SU-DHL-6 (cell line): Measurements from ENCODE around the gene FAM171A1.

Source experiments
- H2AFZ ChIP-seq: fragments of 200-600 bp; sonication (generic); 2 replicates; pipeline ENCODE4 v1.6.1; 2014; ENCODE audit warnings: low read depth, mild to moderate bottlenecking, moderate library complexity, mixed read lengths, antibody characterized with exemption, low read length; ENCODE audit not compliant: severe bottlenecking
- H3F3A ChIP-seq: fragments of 200-600 bp; shearing (Covaris generic); 2 replicates; pipeline ENCODE4 v1.6.0; 2016; ENCODE audit warnings: antibody characterized with exemption, mild to moderate bottlenecking; ENCODE audit not compliant: insufficient read depth
- H3K27ac ChIP-seq: fragments of 200-600 bp; sonication (generic); 2 replicates; pipeline ENCODE4 v1.5.1; 2016; ENCODE audit warnings: low read depth, mild to moderate bottlenecking, low read length, moderate library complexity, mixed read lengths
- H3K27me3 ChIP-seq: fragments of 200-600 bp; sonication (generic), shearing (Covaris generic); 2 replicates; pipeline ENCODE4 v1.6.0; 2014; ENCODE audit warnings: mild to moderate bottlenecking, low read length
- H3K36me3 ChIP-seq: fragments of 200-600 bp; sonication (generic); 2 replicates; pipeline ENCODE4 v1.6.1; 2014; ENCODE audit warnings: mild to moderate bottlenecking, low read length, mixed read lengths
- H3K4me2 ChIP-seq: fragments of 300-600, 200-600 bp; shearing (Covaris generic), sonication (generic); 2 replicates; pipeline ENCODE4 v1.6.0; 2014; ENCODE audit warnings: low read length, low read depth, mild to moderate bottlenecking; ENCODE audit not compliant: poor library complexity, severe bottlenecking
- H3K4me3 ChIP-seq: fragments of 200-600 bp; sonication (generic); 2 replicates; pipeline ENCODE4 v1.5.1; 2014; ENCODE audit warnings: antibody characterized with exemption, low read length, mild to moderate bottlenecking, mixed read lengths; ENCODE audit not compliant: insufficient read depth, poor library complexity, severe bottlenecking
- H3K79me2 ChIP-seq: fragments of 200-600 bp; sonication (generic); 2 replicates; pipeline ENCODE4 v1.6.1; 2014; ENCODE audit warnings: mild to moderate bottlenecking, low read length, moderate library complexity; ENCODE audit not compliant: insufficient read depth
- H3K9ac ChIP-seq: fragments of 200-600 bp; sonication (generic); 2 replicates; pipeline ENCODE4 v1.7.0; 2014; ENCODE audit warnings: mild to moderate bottlenecking, low read length
- H3K9me2 ChIP-seq: fragments of 200-600 bp; sonication (generic); replicated peaks from 2 replicates; pipeline ENCODE4 v1.6.1; 2014; ENCODE audit warnings: low read length; ENCODE audit not compliant: insufficient read depth
- H3K9me3 ChIP-seq: fragments of 200-600 bp; sonication (generic); 2 replicates; pipeline ENCODE4 v1.6.1; 2014; ENCODE audit warnings: low read length, mixed read lengths; ENCODE audit not compliant: insufficient read depth
- H4K20me1 ChIP-seq: fragments of 200-600 bp; sonication (generic); 2 replicates; pipeline ENCODE4 v1.6.1; 2014; ENCODE audit warnings: low read depth, mild to moderate bottlenecking, antibody characterized with exemption, low read length, moderate library complexity, mixed read lengths
- CTCF ChIP-seq: fragments of 200-600 bp; sonication (generic); IDR thresholded peaks from one replicate; pipeline ENCODE4 v1.5.1; 2017; ENCODE audit warnings: antibody characterized with exemption, mild to moderate bottlenecking, low read length, moderate library complexity; ENCODE audit not compliant: insufficient read depth, poor library complexity, severe bottlenecking
- EZH2phosphoT487 ChIP-seq: fragments of 200-600 bp; sonication (generic), shearing (Covaris generic); conservative IDR thresholded peaks from 2 replicates; pipeline ENCODE4 v1.6.1; 2018; ENCODE audit warnings: mild to moderate bottlenecking, antibody characterized with exemption, low read length, moderate library complexity, mixed read lengths

The FAM171A1 gene

GRCh38 chr10:15176269-15176668 lies 194.8 kb downstream of the FAM171A1 start:
- no peaks in the 10 kb centered on the region for H4K20me1 ChIP-seq
- no peak overlapping the region for H2AFZ ChIP-seq
- H3F3A ChIP-seq = no peaks in the 10 kb centered on the region
- H3K4me3 ChIP-seq = no peak overlapping the region
- H3K36me3 ChIP-seq = no peaks in the 10 kb centered on the region
- no peaks in the 10 kb centered on the region for H3K9me2 ChIP-seq
- H3K79me2 ChIP-seq = no peaks in the 10 kb centered on the region
- H3K4me2 ChIP-seq = no peak overlapping the region
- no peak overlapping the region for H3K27ac ChIP-seq
- H3K9me3 ChIP-seq = no peaks in the 10 kb centered on the region
- TF ChIP-seq EZH2phosphoT487 (no peak), CTCF (no peak)
- no peaks in the 10 kb centered on the region for H3K27me3 ChIP-seq
- no peak overlapping the region for H3K9ac ChIP-seq

GRCh38 chr10:15175587-15175986 lies 195.5 kb downstream of the FAM171A1 start:
- Histone ChIP-seq H3K27me3 (no peaks in the 10 kb centered on the region), H3F3A (no peaks in the 10 kb centered on the region), H3K4me2 (no peak overlapping the region), H3K27ac (no peak overlapping the region), H3K79me2 (no peaks in the 10 kb centered on the region), H4K20me1 (no peaks in the 10 kb centered on the region), H2AFZ (no peak overlapping the region), H3K9ac (no peak overlapping the region), H3K9me3 (no peaks in the 10 kb centered on the region), H3K36me3 (no peaks in the 10 kb centered on the region), H3K9me2 (no peaks in the 10 kb centered on the region), H3K4me3 (no peak overlapping the region)
- TF ChIP-seq CTCF (no peak), EZH2phosphoT487 (no peak)

GRCh38 chr10:15172306-15172840 lies 198.7 kb downstream of the FAM171A1 start:
- TF ChIP-seq CTCF (no peak), EZH2phosphoT487 (no peak)
- no peak overlapping the region for H2AFZ ChIP-seq

More at GRCh38 chr10:15172306-15172840, 198.7 kb downstream of the FAM171A1 start:
- no peak overlapping the region for H3K4me2 ChIP-seq
- H3K9ac ChIP-seq = no peak overlapping the region
- no peaks in the 10 kb centered on the region for H3K9me2 ChIP-seq
- no peaks in the 10 kb centered on the region for H4K20me1 ChIP-seq
- H3K4me3 ChIP-seq = no peak overlapping the region
- H3F3A ChIP-seq = no peaks in the 10 kb centered on the region
- H3K79me2 ChIP-seq = no peaks in the 10 kb centered on the region
- no peak overlapping the region for H3K27ac ChIP-seq
- H3K9me3 ChIP-seq = no peaks in the 10 kb centered on the region
- no peaks in the 10 kb centered on the region for H3K36me3 ChIP-seq
- 0 out of 2 replicates have a peak, but pooled peaks cover 2% of the 10 kb centered on the region for H3K27me3 ChIP-seq
